Activated CD4-positive, alpha-beta T cell treated with anti-CD3 and anti-CD28 coated beads for 1 hour (primary cell): ENCODE measurements around the gene FOXQ1.
"Not testable (repeated sequence)": the region's sequence is repeated elsewhere in the genome, so short reads cannot be mapped to it uniquely, and the experiment has no call there.

Experiments
- DNase-seq: peaks from one replicate; pipeline ENCODE4 v3.0.0-alpha.2; 2020

The FOXQ1 gene

DNA sequence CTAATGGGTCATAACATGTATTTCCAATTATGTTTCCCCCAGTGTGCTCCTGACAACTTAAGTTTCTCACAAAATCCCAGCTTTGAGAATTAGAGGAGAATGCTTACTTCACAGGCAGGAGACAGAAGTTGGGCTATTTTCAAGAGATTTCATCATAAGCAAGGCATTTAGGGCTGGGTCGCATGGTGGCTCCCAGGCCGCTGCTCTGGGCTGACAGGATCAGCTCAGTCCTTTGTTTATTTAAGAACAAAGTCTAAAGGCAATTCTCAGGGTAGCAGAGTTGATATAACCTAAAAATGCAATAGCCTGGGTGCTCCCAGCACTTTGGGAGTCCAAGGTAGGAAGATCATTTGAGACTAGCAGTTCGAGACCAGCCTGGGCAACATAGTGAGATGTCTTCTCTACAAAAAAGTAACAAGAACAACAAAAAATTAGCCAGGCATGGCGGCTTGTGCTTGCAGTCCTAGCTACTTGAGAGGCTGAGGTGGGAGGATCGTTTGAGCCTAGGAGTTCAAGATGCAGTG, 10.9 kb downstream of the FOXQ1 start:
- DNase-seq, result no peak

DNA sequence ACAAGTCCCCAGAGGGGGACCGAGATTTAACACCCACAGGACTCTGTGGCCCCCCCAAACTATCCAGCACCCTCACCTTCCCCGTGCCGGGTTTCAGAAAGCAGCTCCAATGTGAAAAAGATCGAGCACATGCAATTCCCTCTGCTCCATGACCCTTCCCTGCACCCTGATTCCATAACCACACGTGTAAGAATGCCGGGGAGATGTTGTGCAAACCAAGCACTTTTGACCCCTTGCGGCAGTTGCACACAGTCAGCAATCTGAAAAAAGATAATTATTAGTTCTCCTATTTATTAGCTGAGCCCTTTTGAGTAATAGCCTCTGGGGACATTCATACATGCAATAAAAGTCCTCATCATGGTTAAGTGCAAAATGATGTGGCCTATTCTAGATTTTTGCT, 13.0 kb downstream of the FOXQ1 start:
- no peak for DNase-seq

DNA sequence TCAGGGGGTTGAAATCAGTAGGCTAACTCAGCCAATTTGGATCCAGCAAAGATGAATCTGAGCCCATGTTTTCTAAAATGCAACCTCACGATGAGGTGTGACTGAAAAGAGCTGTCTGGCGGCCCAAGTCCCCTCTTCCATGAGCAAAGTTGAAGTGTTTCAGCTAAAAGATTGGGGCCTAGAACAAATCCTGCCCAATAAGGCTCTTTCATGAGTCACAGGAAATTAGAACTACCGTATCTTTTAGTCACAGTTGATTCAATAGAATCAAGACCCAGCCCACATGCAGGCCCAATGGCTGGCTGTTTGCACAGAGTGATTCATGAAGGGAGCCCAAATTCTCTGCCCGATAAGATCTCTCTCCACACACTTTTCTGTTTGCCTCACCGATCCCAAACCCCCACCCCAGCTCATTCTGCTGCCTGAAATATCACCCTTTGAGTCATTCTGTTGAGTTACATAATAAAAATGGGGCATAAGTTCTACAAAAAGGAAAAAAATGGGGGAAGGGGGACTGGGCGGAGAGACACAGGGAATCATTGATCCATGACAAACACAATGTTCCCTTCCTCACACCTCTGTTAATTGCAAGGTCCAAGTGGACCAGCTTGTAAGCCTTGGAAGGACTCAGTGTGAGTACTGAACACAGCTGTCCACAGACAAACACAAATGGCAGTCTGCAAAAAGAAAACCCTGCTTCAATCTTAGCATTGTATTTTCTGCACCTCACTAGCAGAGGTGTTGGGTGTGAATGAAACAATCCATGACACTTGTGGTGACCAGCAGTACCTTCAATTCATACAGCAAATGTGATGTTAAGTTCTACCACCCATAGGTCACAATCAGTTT, 13.8 kb downstream of the FOXQ1 start:
- DNase-seq, result no peak

DNA sequence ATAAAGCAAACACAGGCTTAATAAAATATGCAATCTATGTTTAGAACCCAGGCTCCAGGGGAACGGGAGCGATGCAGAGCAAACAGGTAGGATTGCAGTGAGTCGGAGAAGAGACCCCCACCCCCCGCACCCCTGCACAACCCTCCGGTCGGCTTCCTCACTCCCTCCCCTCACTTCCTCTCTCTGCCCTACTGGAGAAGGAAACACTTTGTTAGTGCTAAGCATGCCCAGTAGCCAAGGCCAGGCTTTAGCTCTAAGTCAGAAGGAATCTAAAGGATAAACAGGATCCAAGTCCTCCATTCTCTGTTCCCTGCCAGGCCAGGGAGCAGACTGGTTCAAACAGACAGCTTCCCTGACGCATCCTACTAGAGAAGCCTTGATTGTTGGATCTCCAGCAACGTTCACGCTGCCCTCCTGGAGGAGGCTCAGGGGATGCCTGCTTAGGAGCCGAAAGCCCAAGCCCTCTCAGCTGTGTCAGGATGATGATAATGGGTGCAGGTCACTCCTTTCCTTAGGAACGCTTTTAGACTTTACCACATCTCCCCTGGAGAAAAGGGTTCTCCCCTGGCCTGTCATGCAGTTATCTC, 14.7 kb downstream of the FOXQ1 start:
- DNase-seq, result no peak

DNA sequence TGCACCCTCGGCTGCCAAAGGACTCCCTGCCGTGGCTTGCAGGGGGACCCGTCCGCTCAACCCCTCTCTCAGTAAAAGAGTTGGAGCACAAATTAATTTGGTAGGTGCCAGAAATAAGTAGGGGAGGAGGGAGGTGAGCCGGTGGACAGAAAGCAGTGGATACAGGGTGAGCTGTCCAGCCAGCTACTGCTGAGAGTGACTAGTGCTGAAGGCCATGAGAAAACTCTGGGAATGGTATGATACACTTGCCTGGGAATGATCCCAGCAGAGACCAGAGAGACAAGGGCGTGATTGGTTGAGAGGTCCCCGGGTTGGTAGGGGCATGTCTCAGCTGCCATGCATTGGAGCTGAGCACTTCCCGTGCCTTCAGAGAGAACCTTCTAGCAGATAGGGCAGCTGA, 15.7 kb downstream of the FOXQ1 start:
- DNase-seq, result no peak

DNA sequence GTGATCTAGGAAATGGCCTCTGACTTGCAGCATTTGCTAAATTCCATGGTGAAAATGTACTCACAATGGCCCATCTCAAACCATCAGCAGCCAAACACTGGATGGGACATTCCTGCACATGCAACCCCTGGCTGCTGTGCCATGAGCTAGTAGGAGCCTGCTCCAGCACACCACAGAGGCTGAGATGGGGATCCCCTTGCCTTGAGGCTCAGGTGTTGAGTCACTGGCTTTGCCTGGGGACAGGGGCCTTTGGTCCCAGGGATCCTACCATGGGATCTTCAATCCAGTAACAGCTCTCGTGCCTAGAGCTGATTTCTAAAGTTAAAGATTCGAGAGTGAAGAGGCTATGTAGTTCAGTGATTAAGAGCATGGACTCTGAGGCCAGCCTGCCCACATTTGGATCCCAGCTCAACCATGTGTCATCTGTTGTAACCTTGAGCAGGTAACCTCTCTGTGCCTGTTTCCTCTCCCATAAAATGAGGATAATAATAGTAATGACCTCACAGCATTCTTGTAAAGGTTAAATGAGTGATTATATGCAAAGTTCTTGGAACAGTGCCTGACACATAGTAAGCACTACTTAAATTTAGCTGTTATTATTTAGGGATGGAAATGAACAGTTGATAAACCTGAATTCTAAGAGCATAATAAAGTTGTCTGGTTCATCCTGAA, 16.4 kb downstream of the FOXQ1 start:
- DNase-seq, result no peak

DNA sequence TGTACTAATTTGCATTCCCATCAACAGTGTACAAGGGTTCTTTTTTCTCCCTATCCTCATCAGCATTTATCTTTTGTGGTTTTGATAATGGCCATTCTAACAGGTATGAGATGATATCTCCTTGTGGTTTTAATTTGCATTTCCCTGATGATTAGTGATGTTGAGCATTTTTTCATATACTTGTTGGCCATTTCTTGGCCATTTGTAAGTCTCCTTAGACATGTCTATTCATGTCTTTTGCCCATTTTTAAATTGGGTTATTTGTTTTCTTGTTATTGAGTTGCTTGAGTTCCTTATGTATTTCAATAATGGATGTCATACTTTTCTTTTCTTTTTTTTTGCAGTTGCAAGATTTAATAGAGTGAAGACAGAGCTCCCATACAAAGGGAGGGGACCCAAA, 17.8 kb downstream of the FOXQ1 start:
- no peak for DNase-seq

DNA sequence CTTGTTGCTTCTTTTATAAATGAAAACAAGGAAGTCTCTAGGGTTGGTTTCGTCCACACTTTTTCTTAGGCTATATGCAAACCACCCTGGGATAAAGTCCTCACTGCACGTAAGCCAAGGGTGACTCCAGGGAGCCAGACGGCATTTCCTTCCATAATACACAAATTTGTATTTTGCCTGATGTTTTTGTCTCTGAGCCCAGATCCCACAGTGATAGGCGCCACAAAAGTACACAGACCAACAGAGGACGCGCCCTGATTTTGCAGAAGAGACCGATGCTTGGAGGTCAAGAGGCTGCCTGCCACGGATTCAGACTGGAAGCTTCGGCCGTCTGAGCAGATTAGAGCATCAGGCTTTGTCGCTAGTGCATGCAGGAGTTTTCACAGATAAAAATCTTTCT, 22.8 kb downstream of the FOXQ1 start:
- DNase-seq, result no peak

DNA sequence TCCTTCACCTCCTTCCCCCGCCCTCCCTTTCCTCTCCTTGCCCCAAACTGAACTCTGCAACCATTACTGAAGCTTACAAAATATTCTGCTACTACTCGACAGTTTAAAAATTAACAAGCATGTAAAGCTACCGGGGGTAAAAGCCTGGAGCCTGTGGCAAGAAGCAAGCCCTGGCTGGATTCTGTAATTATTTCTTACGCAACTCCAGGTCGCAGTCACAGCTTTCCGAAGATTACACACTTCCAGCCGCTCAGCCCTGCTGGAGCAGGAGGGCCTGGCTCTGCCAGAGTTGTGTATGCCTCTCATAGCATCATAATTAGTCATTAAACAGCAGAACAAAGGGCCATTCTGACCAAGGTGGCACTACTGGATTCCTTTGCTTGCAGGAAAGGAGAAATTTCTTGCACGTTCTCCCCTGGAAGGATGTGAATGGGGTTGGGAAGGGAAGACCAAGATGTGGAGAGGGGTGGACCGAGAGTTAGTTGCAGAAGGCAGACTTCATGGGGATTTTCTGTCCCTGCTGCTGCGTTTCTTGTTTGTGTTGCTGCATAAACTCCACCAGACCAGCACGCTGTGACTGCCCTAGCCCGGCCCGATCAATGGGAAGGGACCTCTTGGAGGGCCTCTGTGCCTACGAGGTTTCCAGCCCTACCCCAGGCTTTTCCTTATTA, 23.6 kb downstream of the FOXQ1 start:
- no peak for DNase-seq

DNA sequence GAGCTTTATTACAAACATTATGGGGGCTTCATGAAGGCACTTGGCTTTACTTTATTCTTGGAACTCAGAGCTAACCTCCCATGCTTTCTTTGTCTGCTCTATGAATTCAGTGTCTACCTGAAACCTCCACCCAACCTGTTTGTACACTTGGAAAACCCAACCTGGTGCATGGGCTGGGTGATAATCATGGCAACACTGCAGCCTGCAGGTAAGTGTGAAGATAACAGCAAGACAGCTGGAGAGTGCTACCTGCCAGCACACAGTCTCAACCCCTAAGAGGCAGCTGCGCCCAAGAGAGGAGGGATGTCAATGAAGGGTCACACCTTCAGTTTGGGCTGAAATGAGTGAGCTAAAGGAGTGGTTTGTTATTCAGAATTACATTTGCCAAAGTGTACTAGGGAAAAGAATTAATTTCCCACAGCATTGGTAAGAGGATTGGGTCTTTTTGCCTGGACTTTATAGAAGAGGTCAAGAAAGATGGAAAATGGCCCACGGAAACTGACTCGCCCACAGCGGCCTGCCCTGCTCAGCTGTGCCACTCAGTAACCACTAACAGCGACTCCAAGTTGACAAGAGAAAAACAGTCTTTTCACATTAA, 24.4 kb downstream of the FOXQ1 start:
- no peak for DNase-seq

DNA sequence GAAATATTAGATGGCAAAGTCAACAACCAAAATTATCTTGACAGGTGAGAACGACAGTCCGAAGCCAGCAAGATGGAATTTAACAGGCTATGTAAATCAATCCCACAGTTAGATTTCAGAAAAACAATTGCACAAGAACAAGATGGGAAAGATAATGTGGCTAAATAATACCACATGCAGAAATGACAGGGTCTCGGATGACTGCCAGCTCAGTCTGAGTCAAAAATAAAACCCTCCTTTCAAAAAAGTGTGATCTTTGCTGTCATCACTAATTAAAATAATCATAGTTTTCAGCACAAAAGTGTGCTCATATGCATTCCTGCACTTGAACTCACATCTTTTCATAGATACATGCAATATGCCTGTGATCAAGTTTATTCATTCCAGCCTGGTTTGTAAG, 25.9 kb downstream of the FOXQ1 start:
- DNase-seq, result no peak

DNA sequence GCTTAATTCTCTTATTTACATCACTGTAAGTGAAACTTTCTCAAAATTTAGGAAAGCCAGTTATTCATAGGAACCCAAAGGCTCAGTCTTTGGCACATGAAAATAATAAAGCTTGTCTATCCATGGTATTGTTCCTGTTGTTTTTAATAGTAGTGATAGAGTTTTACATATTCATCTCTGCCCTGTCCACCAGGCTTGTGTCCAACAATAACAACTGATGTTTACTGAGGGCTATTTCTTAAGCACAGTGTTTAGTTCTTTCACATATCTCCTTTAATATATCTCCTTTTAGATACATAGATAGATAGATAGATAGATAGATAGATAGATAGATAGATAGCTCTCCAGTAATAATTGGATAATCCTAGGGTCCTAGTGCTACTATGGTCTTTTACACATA, 34.2 kb downstream of the FOXQ1 start:
- DNase-seq, result no peak

DNA sequence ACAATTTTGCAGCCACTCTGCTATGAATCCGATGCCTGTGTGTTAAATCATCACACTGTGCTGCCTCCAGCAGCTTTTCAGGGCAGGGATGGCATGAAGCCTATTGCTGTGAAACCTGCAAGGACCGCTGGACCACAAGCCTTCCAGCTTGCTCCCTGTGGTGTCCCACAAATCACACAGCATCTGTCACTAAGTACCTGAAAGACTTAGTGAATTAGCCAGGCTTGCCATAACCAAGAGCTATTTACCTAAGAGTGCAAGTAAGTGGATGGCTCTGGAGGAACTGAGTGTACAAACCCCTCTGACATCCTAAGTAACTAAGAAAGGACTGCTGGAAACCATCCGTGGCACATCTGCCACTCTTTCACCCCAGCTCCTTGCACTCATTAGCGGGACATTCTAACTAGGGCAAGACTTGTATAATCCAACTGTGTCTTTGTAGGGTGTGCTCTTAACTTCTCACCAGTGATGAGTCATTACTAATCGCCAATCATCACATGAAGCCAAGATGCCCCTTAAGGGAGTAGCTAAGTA, 34.7 kb downstream of the FOXQ1 start:
- no peak for DNase-seq

DNA sequence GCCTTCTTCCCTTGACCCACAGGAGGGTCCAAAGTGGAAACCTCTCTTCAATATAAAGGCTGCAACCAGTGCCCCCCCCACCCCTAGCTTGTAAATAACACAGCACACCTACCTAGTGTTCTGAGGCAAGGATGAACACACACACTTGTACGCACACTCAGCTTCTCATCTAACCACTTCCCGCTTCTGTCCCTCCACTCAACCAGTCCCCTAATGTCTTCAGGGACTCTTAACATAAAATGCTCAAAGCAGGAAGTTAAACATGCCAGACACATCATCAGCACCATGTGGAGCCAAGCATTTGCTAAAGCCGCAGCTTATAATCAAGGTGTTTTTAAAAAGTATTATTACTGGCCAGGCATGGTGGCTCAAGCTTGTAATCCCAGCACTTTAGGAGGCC, 35.3 kb downstream of the FOXQ1 start:
- no peak for DNase-seq

DNA sequence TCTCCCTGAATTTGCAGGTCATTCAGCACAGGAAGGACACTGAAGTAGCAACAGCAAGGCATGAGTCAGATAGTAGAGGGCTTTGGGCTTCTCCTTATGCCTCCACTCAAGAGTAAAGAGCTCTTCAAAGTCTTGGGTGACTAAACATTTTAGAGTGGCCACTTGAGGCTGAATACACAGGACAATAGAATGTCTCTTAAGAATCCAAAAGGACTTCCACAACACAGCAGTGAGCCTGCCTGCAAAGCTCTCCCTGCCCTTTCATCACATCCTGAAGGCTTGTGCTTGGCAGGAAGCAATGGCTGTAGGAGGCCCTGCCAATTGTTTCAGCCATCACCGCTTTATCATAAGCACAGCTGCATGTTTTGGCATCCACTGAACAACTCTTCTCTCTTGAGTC, 36.8 kb downstream of the FOXQ1 start:
- DNase-seq, result no peak

DNA sequence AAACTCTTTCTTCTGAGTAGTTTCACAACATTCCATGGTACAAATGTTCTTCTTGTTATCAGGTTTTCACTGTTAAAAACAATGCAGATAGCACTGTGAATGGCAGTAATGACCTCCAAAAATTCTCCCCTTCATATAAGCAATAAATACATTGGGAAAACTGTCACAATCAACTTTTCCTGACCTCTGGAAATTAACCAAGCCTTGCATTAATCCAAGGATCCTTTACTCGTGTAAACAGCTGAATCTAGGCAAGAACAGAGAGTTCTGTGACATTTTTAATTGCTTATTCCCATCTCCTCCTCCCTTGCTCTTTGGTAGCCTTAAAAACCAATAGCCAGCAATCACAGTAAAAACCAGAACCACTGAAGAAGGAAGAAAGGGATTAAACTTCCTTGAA, 37.8 kb downstream of the FOXQ1 start:
- DNase-seq, result no peak

DNA sequence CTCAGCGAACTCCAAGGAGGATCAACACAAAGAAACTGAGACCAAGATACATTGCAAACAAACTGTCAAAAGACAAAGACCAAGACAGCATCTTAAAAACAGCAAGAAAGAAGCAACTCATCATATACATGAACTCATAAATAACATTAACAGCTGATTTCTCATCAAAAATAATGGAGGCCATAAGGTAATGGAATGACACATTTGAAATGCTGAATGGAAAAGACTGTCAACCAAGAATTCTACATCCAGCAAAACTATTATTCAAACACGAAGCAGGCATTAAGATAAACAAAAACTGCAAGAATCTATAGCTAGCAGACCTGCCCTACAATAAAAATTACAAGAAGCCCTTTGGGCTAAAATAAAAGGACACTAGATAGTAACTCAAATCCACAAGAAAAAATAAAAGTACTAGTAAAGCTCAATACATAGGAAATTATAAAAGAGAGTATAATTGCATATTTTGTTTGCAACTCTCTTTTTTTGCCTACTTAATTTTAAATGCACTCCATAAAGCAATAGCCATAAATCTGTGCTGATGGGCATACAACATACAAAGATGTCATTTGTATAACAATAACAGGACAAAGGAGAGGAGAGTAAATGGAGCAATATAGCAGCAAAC, 39.6 kb downstream of the FOXQ1 start:
- DNase-seq, result no peak

DNA sequence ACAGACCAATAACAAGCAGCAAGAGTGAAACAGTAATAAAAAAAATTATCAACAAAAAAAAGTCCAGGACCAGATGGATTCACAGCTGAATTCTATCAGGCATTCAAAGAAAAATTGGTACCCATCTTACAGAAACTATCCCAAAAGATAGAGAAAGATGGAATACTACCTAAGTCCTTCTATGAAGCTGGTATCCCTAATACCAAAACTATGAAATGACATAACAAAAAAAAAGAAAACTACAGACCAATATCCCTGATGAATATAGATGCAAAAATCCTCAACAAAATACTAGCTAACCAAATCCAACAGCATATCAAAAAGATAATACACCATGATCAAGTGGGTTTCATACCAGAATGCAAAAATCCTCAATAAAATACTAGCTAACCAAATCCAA, 43.2 kb downstream of the FOXQ1 start:
- DNase-seq, result not testable (repeated sequence)

DNA sequence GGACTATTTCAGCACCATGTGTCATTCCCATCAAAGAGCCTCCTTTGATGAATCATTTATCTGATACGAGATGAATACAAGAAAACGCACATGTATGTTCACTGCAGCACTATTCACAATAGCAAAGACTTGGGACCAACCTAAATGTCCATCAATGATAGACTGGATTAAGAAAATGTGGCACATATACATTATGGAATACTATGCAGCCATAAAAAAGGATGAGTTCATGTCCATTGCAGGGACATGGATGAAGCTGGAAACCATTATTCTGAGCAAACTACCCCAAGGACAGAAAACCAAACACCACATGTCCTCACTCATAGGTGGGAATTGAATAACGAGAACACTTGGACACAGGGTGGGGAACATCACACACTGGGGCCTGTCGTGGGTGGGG, 49.8 kb downstream of the FOXQ1 start:
- DNase-seq, result not testable (repeated sequence)

DNA sequence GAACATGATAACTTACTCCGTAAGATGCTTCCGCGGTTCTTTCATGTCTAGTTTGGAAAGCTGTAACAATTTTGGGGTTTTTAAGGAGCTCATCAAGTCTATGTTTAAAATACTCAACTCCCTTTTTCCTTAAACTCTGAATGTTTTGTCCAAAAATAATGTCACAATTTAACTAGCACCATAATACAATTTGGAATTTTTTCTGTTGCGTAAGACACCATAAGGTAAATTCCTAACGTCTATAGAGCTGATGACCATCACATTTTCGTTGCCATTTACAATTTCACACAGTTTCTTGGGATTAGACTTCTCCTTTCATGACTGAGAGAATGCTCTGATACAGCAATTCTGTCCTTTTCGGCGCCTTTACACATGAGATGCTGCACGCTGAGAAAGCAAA, 50.7 kb downstream of the FOXQ1 start:
- no peak for DNase-seq

DNA sequence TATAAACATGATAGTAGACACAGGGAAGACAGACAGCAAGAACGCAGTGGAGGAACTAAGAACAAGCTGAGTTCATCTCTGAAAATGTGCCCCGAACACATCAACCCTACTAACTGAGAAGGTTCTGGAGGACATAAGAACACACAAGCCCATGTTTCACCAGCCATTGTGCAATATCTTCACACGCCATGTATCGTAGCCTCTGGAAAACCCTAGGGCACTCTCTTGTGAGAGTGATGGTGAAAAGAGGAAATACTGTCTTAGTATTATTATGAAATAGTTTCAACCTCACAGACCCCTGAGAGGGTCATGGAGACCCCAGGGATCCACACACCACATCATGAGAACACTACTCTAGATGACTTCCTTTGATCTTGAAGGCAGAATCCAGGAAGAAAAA, 51.4 kb downstream of the FOXQ1 start:
- no peak for DNase-seq
